Smooth muscle cell (in vitro differentiated cells): Measurements from ENCODE around the gene AP1G1. TPM values are rescaled to one million over a fixed set of nuclear protein-coding genes. Genes with fewer than 3 reads are reported as not detected.

Experiments used
- DNase-seq: peaks from one replicate; lab custom pipeline; 2025; ENCODE audit not compliant: unreplicated experiment; lab: John Stamatoyannopoulos, UW
- H2AFZ ChIP-seq: fragments of 200-600 bp; sonication (generic); 2 replicates; pipeline ENCODE4 v1.6.0; 2016; ENCODE audit warnings: antibody characterized with exemption, low read depth, mild to moderate bottlenecking
- H3F3A ChIP-seq: fragments of 200-600 bp; sonication (generic); 2 replicates; pipeline ENCODE4 v1.6.0; 2017; ENCODE audit warnings: antibody characterized with exemption, low read depth
- H3K27ac ChIP-seq: fragments of 200-600 bp; sonication (generic); 2 replicates; pipeline ENCODE4 v1.5.1; 2016; ENCODE audit warnings: low read depth, mild to moderate bottlenecking
- H3K27me3 ChIP-seq: fragments of 200-600 bp; sonication (generic); 2 replicates; pipeline ENCODE4 v1.6.1; 2016; ENCODE audit warnings: low read depth, mild to moderate bottlenecking
- H3K36me3 ChIP-seq: fragments of 200-600 bp; sonication (generic); 2 replicates; pipeline ENCODE4 v1.5.1; 2016; ENCODE audit warnings: low read depth
- H3K4me1 ChIP-seq: fragments of 200-600 bp; sonication (generic); 2 replicates; pipeline ENCODE4 v1.5.1; 2016; ENCODE audit warnings: low read depth
- H3K4me2 ChIP-seq: fragments of 200-600 bp; sonication (generic); 2 replicates; pipeline ENCODE4 v1.6.0; 2016; ENCODE audit warnings: mild to moderate bottlenecking
- H3K4me3 ChIP-seq: fragments of 200-600 bp; sonication (generic); 2 replicates; pipeline ENCODE4 v1.5.1; 2016; ENCODE audit warnings: mild to moderate bottlenecking
- H3K79me2 ChIP-seq: fragments of 200-600 bp; sonication (generic); 2 replicates; pipeline ENCODE4 v1.6.0; 2016; ENCODE audit warnings: low read depth, mild to moderate bottlenecking
- H3K9ac ChIP-seq: fragments of 200-600 bp; sonication (generic); 2 replicates; pipeline ENCODE4 v1.6.0; 2016; ENCODE audit warnings: low read depth
- H3K9me3 ChIP-seq: fragments of 200-600 bp; sonication (generic); replicated peaks from 2 replicates; pipeline ENCODE4 v1.5.1; 2016; ENCODE audit warnings: low read depth
- H4K20me1 ChIP-seq: fragments of 200-600 bp; sonication (generic); 2 replicates; pipeline ENCODE4 v1.6.0; 2016; ENCODE audit warnings: low read depth
- WGBS: methylation state at CpG from one replicate; pipeline ENCODE4 v1.1.7; 2016; ENCODE audit warnings: low lambda C conversion rate; 5-methylcytosine and 5-hydroxymethylcytosine counted together
- polyA plus RNA-seq: library from polyadenylated mRNA; unstranded; fragments of >200 nt; fragmentation: Nextera tagmentation; extraction: Ambion mirVana; gene quantifications from 2 replicates; pipeline ENCODE4 v1.2.1, GENCODE V29; 2016
- total RNA-seq: library from RNA; depleted of rRNA; stranded (reverse); fragments of >200 nt; gene quantifications from 2 replicates; pipeline ENCODE4 v1.2.3, GENCODE V29; 2014
- TF ChIP-seq, protein P1 (sequence below): fragments of 200-600 bp; sonication (generic); IDR thresholded peaks from 2 replicates; pipeline ENCODE4 v1.5.1; 2017; ENCODE audit warnings: borderline replicate concordance, mild to moderate bottlenecking, antibody characterized with exemption; ENCODE audit not compliant: insufficient read depth, poor library complexity, severe bottlenecking

AP1G1 gene
- total and polyA plus RNA-seq, 2 experiments from 2014 or later = 17.1 to 84.4 TPM

GRCh38 chr16:71738855-71739254, 69.8 kb downstream of the AP1G1 start:
- Histone ChIP-seq H3K9ac (no peak overlapping the region), H3K27me3 (no peaks in the 10 kb centered on the region), H3F3A (no peaks in the 10 kb centered on the region), H3K4me2 (no peak overlapping the region), H3K36me3 (peaks cover 52% of the 10 kb centered on the region), H3K27ac (no peak overlapping the region), H2AFZ (no peak overlapping the region), H3K9me3 (no peaks in the 10 kb centered on the region), H4K20me1 (peaks cover 33% of the 10 kb centered on the region), H3K79me2 (no peaks in the 10 kb centered on the region), H3K4me3 (no peak overlapping the region), H3K4me1 (no peaks in the 10 kb centered on the region)
- DNase-seq = no peak
- TF ChIP-seq, protein P1, sequence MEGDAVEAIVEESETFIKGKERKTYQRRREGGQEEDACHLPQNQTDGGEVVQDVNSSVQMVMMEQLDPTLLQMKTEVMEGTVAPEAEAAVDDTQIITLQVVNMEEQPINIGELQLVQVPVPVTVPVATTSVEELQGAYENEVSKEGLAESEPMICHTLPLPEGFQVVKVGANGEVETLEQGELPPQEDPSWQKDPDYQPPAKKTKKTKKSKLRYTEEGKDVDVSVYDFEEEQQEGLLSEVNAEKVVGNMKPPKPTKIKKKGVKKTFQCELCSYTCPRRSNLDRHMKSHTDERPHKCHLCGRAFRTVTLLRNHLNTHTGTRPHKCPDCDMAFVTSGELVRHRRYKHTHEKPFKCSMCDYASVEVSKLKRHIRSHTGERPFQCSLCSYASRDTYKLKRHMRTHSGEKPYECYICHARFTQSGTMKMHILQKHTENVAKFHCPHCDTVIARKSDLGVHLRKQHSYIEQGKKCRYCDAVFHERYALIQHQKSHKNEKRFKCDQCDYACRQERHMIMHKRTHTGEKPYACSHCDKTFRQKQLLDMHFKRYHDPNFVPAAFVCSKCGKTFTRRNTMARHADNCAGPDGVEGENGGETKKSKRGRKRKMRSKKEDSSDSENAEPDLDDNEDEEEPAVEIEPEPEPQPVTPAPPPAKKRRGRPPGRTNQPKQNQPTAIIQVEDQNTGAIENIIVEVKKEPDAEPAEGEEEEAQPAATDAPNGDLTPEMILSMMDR = no peak
- WGBS = 98% methylated on average over 4 of the region's 4 CpGs

DNA sequence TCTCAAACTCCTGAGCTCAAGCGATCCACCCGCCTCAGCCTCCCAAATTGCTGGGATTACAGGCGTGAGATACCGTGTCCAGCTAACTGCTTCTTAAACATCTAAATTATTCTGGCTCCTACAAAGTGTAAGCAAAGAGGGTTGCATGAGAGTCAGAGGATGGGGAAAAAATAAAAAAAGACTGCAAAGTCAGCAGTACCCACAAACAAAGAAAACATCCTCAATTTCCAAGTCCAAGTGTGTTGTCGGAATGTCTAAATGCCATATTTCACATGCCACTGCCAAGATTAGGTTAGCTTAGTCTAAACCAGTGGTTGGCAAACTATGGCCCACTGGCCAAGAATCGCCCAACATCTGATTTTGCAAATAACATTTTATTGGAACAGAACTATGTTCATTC, 71.1 kb downstream of the AP1G1 start:
- Histone ChIP-seq H3K79me2 (no peaks in the 10 kb centered on the region), H3K27ac (no peak overlapping the region), H3K4me1 (no peaks in the 10 kb centered on the region), H3K4me3 (no peak overlapping the region), H3K27me3 (no peaks in the 10 kb centered on the region), H3F3A (no peaks in the 10 kb centered on the region), H2AFZ (no peak overlapping the region), H4K20me1 (peaks cover 33% of the 10 kb centered on the region), H3K9me3 (no peaks in the 10 kb centered on the region), H3K9ac (no peak overlapping the region), H3K36me3 (peaks cover 50% of the 10 kb centered on the region), H3K4me2 (no peak overlapping the region)
- TF ChIP-seq, protein P1 = no peak
- 99% methylated on average over 6 of the region's 6 CpGs for WGBS
- no peak for DNase-seq

- H3K36me3 ChIP-seq = peaks cover 37% of the 10 kb centered on the region
- no peaks in the 10 kb centered on the region for H3K9me3 ChIP-seq
- H3F3A ChIP-seq = no peaks in the 10 kb centered on the region
- no peak overlapping the region for H3K4me3 ChIP-seq
- TF ChIP-seq, protein P1 = no peak
- H3K27me3 ChIP-seq = no peaks in the 10 kb centered on the region
- no peak overlapping the region for H2AFZ ChIP-seq
- no peaks in the 10 kb centered on the region for H3K79me2 ChIP-seq
- peaks cover 23% of the 10 kb centered on the region for H4K20me1 ChIP-seq
- H3K4me1 ChIP-seq = peaks cover 6% of the 10 kb centered on the region
- H3K4me2 ChIP-seq = no peak overlapping the region
- H3K27ac ChIP-seq = no peak overlapping the region
- 95% methylated on average over 5 of the region's 5 CpGs for whole genome bisulfite sequencing
- H3K9ac ChIP-seq = no peak overlapping the region
- no peak for DNase-seq
Observed at GRCh38 chr16:71734511-71734910, 74.1 kb downstream of the AP1G1 start.

GRCh38 chr16:71732587-71732986, 76.0 kb downstream of the AP1G1 start:
- TF ChIP-seq, protein P1 = no peak
- Histone ChIP-seq H3K9ac (no peak overlapping the region), H3K36me3 (peaks cover 22% of the 10 kb centered on the region), H3K4me1 (peaks cover 8% of the 10 kb centered on the region), H3K27ac (no peak overlapping the region), H3K4me2 (no peak overlapping the region), H3F3A (peaks cover 1% of the 10 kb centered on the region), H4K20me1 (peaks cover 21% of the 10 kb centered on the region), H3K79me2 (no peaks in the 10 kb centered on the region), H3K4me3 (no peak overlapping the region), H3K9me3 (no peaks in the 10 kb centered on the region), H3K27me3 (no peaks in the 10 kb centered on the region), H2AFZ (no peak overlapping the region)
- DNase-seq = no peak
- WGBS = 100% methylated on average over 3 of the region's 3 CpGs
